Ishikawa (cell line): ENCODE results near the gene SLC7A4.

ENCODE experiments used
- CEBPB ChIP-seq: IDR thresholded peaks from 2 replicates; pipeline ENCODE4 v1.6.1; 2012
- FOXM1 ChIP-seq: IDR thresholded peaks from 2 replicates; pipeline ENCODE4 v1.6.1; 2012; ENCODE audit warnings: low read depth, borderline replicate concordance
- MAX ChIP-seq: IDR thresholded peaks from 2 replicates; pipeline ENCODE4 v1.6.1; 2012
- NFIC ChIP-seq: IDR thresholded peaks from 2 replicates; pipeline ENCODE4 v1.6.1; 2012
- RAD21 ChIP-seq: IDR thresholded peaks from 2 replicates; pipeline ENCODE4 v1.6.1; 2012; ENCODE audit warnings: low read depth
- TAF1 ChIP-seq: IDR thresholded peaks from 2 replicates; pipeline ENCODE4 v1.6.1; 2012; ENCODE audit warnings: low read depth, mild to moderate bottlenecking
- YY1 ChIP-seq: IDR thresholded peaks from 2 replicates; pipeline ENCODE4 v1.6.1; 2012; ENCODE audit warnings: low read depth
- TF ChIP-seq, protein P1 (sequence below): IDR thresholded peaks from 2 replicates; pipeline ENCODE4 v1.6.1; 2012

GRCh38 chr22:20986365-20986764, 46.0 kb downstream of the SLC7A4 start:
- TF ChIP-seq RAD21 (no peak), CEBPB (no peak), MAX (no peak), YY1 (no peak), FOXM1 (no peak), TAF1 (no peak), NFIC (no peak)
- TF ChIP-seq, protein P1, sequence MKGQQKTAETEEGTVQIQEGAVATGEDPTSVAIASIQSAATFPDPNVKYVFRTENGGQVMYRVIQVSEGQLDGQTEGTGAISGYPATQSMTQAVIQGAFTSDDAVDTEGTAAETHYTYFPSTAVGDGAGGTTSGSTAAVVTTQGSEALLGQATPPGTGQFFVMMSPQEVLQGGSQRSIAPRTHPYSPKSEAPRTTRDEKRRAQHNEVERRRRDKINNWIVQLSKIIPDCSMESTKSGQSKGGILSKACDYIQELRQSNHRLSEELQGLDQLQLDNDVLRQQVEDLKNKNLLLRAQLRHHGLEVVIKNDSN, result no peak
